T47D (cell line): Measurements from ENCODE around the gene SHISA6.

Source experiments
- DNase-seq, 2 experiments: peaks; one replicate each; pipeline versions ENCODE4 v3.0.0 to v3.0.0-alpha.2; 2011 to 2012; ENCODE audit warnings: low read depth in 1 of 2, low spot score in 1 of 2
- JUND ChIP-seq: IDR thresholded peaks from 2 replicates; pipeline ENCODE4 v1.6.1; 2012; ENCODE audit warnings: low read depth
- in situ Hi-C: cut with HindIII; loops from 2 replicates; pipeline ENCODE4 v1.10.0; 2016; ENCODE audit warnings: low sequenced_read_pairs, low pct_unique_long_range_greater_than_20kb

The SHISA6 gene

DNA sequence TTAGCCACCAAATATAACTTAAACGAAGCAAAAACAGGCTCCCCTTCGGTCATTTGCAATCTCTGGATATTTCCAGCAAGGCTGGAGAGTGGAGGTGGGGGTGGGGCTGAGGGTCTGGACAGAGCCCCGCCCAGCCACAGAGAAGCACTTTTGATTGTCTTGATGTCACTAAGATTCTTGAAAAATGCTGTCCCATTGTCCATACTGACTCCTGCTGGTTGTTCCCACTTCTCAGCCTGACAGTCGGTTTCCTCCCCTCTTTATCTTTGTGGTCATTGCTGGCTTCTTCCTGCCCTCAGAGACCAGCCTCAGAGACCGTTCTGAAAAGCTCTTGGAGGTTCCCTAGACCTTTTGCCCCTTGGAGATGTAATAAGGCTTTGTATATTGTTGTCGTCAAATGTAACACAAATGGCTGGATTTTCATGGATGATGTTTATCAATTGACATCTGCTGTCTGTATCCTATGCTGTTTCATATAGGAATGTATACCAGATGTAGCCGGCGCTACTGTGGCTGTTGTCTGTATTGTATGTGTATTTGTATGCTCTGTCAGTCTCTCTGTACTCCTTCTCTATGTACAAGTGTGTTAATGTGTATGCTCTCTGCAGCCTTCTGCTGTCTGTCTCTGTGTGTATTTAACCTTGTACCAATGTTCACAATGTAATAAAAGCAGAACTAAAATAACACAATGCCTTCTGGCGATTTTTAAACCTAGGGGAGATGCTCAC, 262.5 kb downstream of the SHISA6 start:
- no peak for TF ChIP-seq JUND
- no peak for DNase-seq
- in situ Hi-C loops = no loop called here

DNA sequence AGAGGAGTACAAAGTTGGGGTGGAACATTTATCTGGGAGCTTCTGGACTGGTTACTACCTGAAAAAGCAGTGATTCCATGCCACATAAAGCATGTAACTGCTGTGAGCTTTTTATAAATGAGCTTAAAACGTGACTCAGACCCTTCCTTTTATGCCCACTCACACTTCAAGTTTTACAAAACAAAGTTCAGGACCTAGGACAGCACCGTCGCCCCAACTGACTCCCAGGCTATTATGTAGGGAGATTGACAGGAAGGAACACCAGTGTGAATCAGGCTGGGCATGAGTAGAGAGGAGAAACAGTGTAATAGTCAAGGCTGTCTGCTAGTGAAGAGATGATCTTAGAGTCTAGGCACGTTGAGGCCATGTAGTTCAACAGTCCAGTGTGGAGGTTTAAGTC, 265.6 kb downstream of the SHISA6 start:
- no peak for TF ChIP-seq JUND
- in situ Hi-C loops = no loop called here
- peak; percentile 4 to 48 for DNase-seq

- no peak for DNase-seq
- no peak for TF ChIP-seq JUND
- in situ Hi-C loops = no loop called here
These were observed 270.7 kb downstream of the SHISA6 start for GRCh38 chr17:11511696-11512095.

DNA sequence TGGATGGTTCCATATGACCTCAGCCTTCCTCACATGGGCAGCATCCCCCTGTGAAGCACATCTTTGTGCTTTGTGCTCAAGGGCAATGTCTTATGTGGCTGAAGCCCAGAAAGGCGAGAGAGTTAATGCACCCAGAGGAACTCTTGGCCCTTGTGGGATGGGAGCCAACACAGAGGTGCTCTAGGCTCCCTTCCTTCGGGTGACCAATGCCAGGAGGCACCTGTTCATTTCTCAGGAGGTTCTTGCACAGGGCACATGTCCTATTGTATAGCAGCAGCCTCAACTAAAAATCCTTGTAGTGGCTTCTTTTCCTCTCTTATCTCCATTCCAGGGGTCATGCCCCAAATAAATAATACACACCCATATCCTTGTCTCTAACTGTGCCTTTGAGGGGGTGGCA, 273.6 kb downstream of the SHISA6 start:
- no peak for TF ChIP-seq JUND
- DNase-seq = no peak
- in situ Hi-C loops = no loop called here

DNA sequence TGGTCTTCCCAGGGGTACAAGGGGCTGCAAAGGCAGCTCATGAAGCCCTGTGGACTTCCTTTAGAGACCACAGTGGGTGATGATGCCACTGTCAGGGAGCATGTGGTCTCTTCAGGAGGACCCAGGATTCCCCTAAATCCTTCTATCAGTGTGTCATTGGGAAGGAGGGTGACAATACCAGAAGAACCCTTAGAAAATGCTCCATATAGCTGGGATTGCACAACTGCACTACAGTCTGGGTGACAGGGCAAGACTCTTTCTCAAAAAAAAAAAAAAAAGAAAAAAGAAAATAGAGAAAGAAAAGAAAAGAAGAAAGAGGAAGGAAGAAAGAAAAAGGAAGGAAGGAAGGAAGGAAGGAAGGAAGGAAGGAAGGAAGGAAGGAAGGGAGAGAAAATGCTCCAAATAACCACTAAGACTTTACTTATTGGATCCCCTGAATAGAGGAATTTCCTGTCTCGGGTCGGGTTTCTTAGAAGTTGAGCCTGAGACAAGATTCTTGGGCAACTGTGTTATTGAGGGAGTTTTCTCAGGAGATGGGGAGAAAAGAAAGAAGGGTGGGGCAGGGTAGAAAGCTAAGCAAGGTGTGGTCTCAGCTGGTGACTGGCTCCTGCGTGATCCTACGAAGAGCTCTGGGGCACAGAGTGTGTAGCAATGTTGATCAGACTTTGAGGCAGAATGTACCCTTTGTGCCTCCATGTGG, 274.1 kb downstream of the SHISA6 start:
- DNase-seq = no peak
- in situ Hi-C loops = no loop called here
- TF ChIP-seq JUND = no peak

GRCh38 chr17:11515901-11516300, 274.9 kb downstream of the SHISA6 start:
- TF ChIP-seq JUND = no peak
- no peak for DNase-seq
- in situ Hi-C loops = no loop called here

DNA sequence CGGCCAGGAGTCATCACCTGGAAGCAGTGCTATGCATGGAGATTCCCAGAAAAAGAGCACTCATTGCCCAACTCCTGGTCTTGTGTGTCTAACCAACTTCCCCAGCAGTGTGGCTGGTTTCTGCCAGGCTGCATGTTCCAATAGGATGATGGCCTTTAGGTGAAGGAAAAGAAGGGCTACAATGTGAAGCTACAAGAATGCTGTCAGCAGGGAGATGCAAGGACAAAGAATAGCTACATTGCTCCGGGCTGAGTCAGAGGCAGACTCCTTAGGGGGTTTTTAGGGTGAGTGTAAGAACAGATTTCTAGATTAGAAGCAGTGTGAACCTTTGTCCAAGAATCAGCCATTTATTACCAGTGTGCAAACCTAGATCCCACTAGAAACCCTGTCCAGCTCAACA, 294.2 kb downstream of the SHISA6 start:
- in situ Hi-C loops = no loop called here
- TF ChIP-seq JUND = no peak
- no peak for DNase-seq

- in situ Hi-C loops = no loop called here
- DNase-seq = no peak
- no peak for TF ChIP-seq JUND
These were observed 297.4 kb downstream of the SHISA6 start for GRCh38 chr17:11538366-11538765.

DNA sequence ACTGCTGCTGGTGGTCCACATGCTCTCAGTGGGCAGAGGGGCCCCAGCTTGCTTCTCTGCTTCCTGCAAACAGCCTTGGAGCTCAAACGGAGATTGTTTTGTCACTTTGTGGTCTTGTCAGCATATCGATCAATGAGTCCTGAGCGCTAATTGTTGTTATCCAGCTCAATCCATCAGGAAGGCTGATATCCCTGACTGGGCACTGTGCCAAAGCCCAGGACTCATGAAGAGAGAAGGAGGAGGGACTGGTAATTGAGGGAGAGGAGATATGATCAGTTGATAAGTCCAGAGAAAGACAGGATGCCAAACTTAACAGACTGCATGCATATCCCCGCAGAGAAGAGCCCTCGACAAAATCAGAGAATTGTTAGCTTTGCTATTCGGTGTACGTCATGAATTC, 298.6 kb downstream of the SHISA6 start:
- no peak for DNase-seq
- no peak for TF ChIP-seq JUND
- in situ Hi-C loops = no loop called here

- no peak for DNase-seq
- in situ Hi-C loops = no loop called here
- TF ChIP-seq JUND = no peak
These were observed 304.0 kb downstream of the SHISA6 start for GRCh38 chr17:11545002-11545401.

DNA sequence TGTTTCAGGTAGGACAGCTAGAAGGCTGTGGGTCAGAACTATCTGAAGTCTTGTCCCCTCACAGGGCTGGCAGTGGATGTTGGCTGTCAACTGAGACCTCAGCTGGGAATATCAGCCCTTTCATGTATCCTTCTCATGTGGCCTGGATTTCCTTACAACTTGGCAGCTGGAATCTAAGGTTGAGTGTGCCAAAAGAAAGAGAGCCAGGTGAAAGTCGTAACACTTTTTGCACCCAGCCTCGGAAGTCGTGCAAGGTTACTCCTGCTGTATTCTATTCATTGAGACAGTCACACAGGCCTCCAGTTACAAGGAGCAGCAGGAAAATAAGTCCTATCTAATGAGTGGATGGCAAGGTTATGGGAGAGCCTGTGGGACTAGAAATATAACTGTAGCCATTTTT, 304.7 kb downstream of the SHISA6 start:
- in situ Hi-C loops = no loop called here
- no peak for DNase-seq
- no peak for TF ChIP-seq JUND

DNA sequence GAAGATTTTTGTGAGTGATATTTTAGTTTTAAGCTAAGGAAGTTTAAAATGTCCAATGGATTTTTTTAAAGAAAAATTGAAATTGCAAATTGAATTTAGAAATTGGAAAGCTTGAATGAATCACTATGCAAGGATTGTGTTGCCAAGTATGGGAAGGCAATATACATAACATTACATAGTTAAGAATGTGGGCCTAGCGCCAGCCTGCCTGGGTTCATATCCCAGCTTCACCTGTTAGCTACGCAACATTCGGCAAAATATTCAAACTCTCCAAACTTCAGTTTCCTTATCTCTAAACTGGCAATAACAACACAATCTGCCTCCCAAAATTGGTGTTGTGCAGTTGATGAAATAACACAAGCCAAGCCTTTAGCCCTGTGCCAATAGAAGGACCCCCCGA, 306.8 kb downstream of the SHISA6 start:
- TF ChIP-seq JUND = no peak
- in situ Hi-C loops = no loop called here
- no peak for DNase-seq

DNA sequence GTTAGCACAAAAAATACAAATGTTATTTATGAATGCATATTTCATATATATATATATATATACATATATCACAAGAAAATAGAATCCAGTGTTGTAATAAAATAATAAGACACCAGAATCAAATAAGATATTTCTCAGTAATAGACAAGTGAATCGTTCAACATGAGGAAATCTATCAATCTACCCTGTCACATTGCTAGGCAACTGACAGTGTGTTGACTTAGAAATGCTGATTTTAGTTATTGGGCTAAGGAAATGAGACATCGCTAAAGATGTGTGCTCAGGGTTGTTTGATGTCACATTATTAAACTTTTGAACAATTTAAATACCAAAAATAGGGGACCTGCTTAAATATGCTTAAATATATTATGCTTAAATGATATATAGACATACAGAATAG, 307.4 kb downstream of the SHISA6 start:
- in situ Hi-C loops = no loop called here
- DNase-seq = no peak
- no peak for TF ChIP-seq JUND
